NCI-H2107 treated with DMSO at 0.1 percent for 48 hours (cell line): Measurements from ENCODE around the gene SERPINI2.
A peak's percentile ranks its signal among the peaks of the same experiment; 100 is the strongest.
"Not testable (repeated sequence)": the region's sequence is repeated elsewhere in the genome, so short reads cannot be mapped to it uniquely, and the experiment has no call there.

Experiments
- DNase-seq: peaks from one replicate; lab custom pipeline; 2025; ENCODE audit not compliant: unreplicated experiment; lab: John Stamatoyannopoulos, UW

The SERPINI2 gene

GRCh38 chr3:167450675-167451074 is 23.2 kb downstream of the SERPINI2 start:
- no peak for DNase-seq

GRCh38 chr3:167450195-167450594 is 23.6 kb downstream of the SERPINI2 start:
- DNase-seq, result no peak

DNA sequence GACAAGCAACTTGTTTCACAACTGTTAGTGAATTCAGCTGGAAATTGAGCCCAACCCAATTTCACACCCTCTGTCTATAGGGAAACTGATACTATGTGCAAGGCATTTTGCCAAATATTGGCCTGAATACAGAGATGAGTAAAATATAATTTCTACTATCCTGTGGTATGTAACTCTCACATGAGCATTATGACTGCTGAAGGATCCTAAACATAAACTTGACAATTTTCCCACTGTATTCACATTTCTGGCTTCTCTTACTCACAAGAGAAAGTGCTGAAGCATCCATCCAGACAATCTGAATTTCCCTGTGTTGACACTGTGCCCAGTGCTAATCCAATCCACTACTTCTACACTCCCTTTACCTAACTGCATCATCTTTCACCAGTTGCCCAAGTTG is 28.4 kb downstream of the SERPINI2 start:
- DNase-seq, result no peak

- no peak for DNase-seq
Measured at GRCh38 chr3:167441256-167441655, 32.6 kb downstream of the SERPINI2 start.

- DNase-seq, result no peak
Measured at GRCh38 chr3:167437428-167438139, 36.3 kb downstream of the SERPINI2 start.

- not testable (repeated sequence) for DNase-seq
Measured at GRCh38 chr3:167426962-167427361, 46.9 kb downstream of the SERPINI2 start.

GRCh38 chr3:167422396-167422795 is 51.4 kb downstream of the SERPINI2 start:
- not testable (repeated sequence) for DNase-seq

DNA sequence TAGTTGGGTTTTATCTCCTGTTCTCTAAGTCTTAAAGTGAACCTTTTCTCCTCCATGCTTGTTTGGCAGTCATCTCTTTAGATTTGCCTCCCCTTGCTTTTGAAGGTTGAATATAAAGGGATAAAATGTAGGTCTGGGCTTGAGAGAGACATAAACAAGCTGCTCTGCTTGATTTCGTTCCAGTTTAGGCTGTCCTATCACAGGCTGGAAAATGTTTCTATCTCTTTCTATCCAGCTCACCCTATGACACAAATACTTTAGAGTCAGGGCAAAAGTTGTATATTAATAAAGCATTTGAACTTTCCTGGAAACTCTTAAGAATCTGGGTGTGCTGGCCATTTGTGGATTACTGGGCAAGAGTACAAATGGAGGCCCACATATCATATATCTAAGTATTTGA is 64.2 kb downstream of the SERPINI2 start:
- DNase-seq, result no peak

DNA sequence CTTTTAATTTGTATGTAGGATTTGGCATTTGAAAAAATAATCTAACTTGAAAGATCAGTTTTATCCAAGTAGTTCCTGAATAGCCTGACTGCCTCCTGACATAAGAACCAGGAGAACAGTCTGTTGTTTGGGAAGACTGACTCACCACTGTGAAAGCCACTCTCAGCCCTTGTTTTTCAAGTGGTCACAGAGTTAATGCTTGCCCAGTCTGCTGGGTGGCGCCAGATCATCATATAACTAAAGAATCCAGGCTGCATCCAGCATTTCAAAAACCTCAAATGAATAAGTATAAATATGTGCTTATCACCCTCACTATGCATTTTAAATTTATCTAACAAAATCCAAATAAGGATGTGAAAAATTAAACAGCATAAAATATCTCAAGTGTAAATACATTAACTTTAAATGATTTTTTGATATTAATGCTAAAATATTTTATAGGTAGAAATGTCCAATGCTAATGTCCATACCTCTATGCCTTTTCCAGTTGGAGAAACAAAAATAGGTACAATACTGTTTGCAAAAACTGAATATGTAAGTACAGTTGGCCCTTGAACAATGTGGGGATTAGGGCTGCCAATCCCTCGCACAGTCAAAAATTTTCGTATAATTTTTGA is 66.9 kb downstream of the SERPINI2 start:
- peak; percentile 66 for DNase-seq

DNA sequence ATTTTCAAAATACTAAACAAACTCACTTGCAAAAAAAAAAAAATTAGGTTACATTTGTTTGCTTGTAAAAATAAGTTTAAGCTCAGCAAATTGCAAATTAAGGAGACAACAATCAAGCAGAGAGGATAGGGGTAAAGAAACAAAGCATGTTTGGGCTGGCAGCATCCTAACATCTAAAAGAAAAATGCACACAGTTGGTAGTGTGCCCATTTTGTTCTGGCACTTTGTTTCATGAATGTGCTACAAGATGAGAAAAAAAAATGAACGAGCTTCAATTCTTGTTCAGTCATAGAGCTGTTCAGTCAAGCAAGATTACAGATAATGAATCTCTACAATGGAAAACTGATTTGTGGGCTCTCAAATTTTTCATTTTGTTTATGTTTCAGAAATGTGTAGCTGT is 76.0 kb downstream of the SERPINI2 start:
- DNase-seq, result no peak

DNA sequence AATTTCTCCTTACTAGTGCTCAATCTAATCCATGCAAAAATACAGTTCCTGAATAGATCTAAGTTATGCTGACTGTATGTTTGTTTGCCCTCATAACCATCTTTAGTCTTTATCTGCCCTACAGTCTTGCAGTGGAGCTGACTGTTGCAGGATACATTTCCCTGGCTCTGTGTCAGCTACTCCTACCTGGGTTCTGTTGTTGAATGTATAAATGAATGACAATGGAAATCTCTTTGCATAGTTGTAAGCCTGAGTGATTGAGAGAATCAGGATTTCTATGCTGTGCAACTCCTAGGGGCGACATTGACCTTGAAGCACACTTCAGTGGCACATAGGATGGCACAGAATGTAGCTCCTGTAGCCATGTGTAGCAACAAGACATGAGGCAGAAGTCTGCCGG is 77.8 kb downstream of the SERPINI2 start:
- DNase-seq, result no peak

GRCh38 chr3:167394003-167394402 is 79.8 kb downstream of the SERPINI2 start:
- no peak for DNase-seq
